A549 (cell line): ENCODE measurements around the gene RNF183. TPM values are rescaled to one million over a fixed set of nuclear protein-coding genes. Genes with fewer than 3 reads are reported as not detected.
A peak's percentile ranks its signal among the peaks of the same experiment; 100 is the strongest.

Experiments used
- ATAC-seq, 2 experiments: fragments of 200-7000 bp in 1 of 2; fragments of >200 bp in 1 of 2; cut with Nextera tagmentation in 1 of 2; cut with Tn5 transposase in 1 of 2; 3 replicates each; pipeline versions ENCODE4 v1.8.0 to v1.9.1; 2018 to 2020; ENCODE audit warnings: mild to moderate bottlenecking in 1 of 2, moderate library complexity in 1 of 2
- CTCF ChIA-PET: fragments of 300-600 bp; sonication (Branson Sonifier 250); formaldehyde crosslinking; extraction: SDS; loops from one replicate; lab custom pipeline; 2021; ENCODE audit warnings: antibody characterized with exemption, inconsistent platforms; lab: Yijun Ruan, JAX
- POLR2A ChIA-PET: fragments of 350-600 bp; formaldehyde crosslinking; extraction: SDS; loops from one replicate; lab custom pipeline; 2021; ENCODE audit warnings: antibody characterized with exemption, inconsistent platforms; lab: Yijun Ruan, JAX
- DNase-seq, 2 experiments: peaks; one replicate each; pipeline versions ENCODE4 v3.0.0 to v3.0.0-alpha.2; 2011 to 2016; ENCODE audit warnings: low read depth in 1 of 2, low spot score in 1 of 2
- FAIRE-seq: peaks from 2 replicates; lab custom pipeline; 2011; peaks lifted over from hg19 to GRCh38; lab: Jason Lieb, UNC
- H3K27ac ChIP-seq, 2 experiments: fragments of >200 bp; sonication (Bioruptor Twin); formaldehyde crosslinking; 3 replicates each; pipeline ENCODE4 v1.5.1; 2016 to 2017
- H3K4me1 ChIP-seq: fragments of >200 bp; sonication (Bioruptor Twin); formaldehyde crosslinking; 3 replicates; pipeline ENCODE4 v1.6.1; 2016
- H3K4me2 ChIP-seq: fragments of >200 bp; sonication (Bioruptor Twin); formaldehyde crosslinking; 3 replicates; pipeline ENCODE4 v1.6.1; 2016
- H3K4me3 ChIP-seq: fragments of >200 bp; sonication (Bioruptor Twin); formaldehyde crosslinking; 3 replicates; pipeline ENCODE4 v1.5.1; 2016
- H3K9me3 ChIP-seq: fragments of >200 bp; sonication (Bioruptor Twin); formaldehyde crosslinking; 3 replicates; pipeline ENCODE4 v1.6.1; 2016
- CBX2 ChIP-seq: fragments of 200-600 bp; sonication (generic); IDR thresholded peaks from 2 replicates; pipeline ENCODE4 v1.6.1; 2016; ENCODE audit warnings: low read depth, mild to moderate bottlenecking, borderline replicate concordance
- EHF ChIP-seq: fragments of 250-450 bp; sonication (Bioruptor Pico); IDR thresholded peaks from 2 replicates; pipeline ENCODE4 v1.5.0; 2020; ENCODE audit warnings: mild to moderate bottlenecking
- EP300 ChIP-seq, 2 experiments: fragments of >200 bp; sonication (Bioruptor Twin); formaldehyde crosslinking; IDR thresholded peaks; 2 replicates in 1 of 2; 3 replicates in 1 of 2; pipeline ENCODE4 v1.6.1; 2016 to 2017
- FOSB ChIP-seq: fragments of 250-450 bp; sonication (Bioruptor Pico); IDR thresholded peaks from 2 replicates; pipeline ENCODE4 v1.5.0; 2020; ENCODE audit warnings: mild to moderate bottlenecking, moderate library complexity
- GATA3 ChIP-seq: IDR thresholded peaks from 2 replicates; pipeline ENCODE4 v1.6.1; 2012; ENCODE audit warnings: borderline replicate concordance
- HEYL ChIP-seq: fragments of 250-450 bp; sonication (Bioruptor Pico); IDR thresholded peaks from 2 replicates; pipeline ENCODE4 v1.8.0; 2021; ENCODE audit warnings: mild to moderate bottlenecking, moderate library complexity
- JUN ChIP-seq, 2 experiments: fragments of >200 bp; sonication (Bioruptor Twin); formaldehyde crosslinking; IDR thresholded peaks; 2 replicates in 1 of 2; 3 replicates in 1 of 2; pipeline ENCODE4 v1.6.1; 2016 to 2017
- KDM1A ChIP-seq: fragments of 200-600 bp; sonication (generic); IDR thresholded peaks from 2 replicates; pipeline ENCODE4 v1.6.1; 2016; ENCODE audit warnings: low read depth, mild to moderate bottlenecking
- KDM5A ChIP-seq: fragments of 200-600 bp; sonication (generic); IDR thresholded peaks from 2 replicates; pipeline ENCODE4 v1.6.1; 2016; ENCODE audit warnings: antibody characterized with exemption, mild to moderate bottlenecking
- NFE2L2 ChIP-seq: fragments of 150-350 bp; conservative IDR thresholded peaks from 2 replicates; pipeline ENCODE4 v1.6.1; 2014; ENCODE audit warnings: low read length
- POLR2A ChIP-seq: IDR thresholded peaks from 2 replicates; pipeline ENCODE4 v1.6.1; 2012; ENCODE audit warnings: mild to moderate bottlenecking, low read length
- POLR2AphosphoS2 ChIP-seq: conservative IDR thresholded peaks from 2 replicates; pipeline ENCODE4 v1.6.1; 2012; ENCODE audit warnings: low read length, improper control_type of control experiment, inconsistent platforms
- RAD21 ChIP-seq, 2 experiments: fragments of >200 bp in 1 of 2; sonication (Bioruptor Twin) in 1 of 2; formaldehyde crosslinking in 1 of 2; IDR thresholded peaks in 1 of 2; conservative IDR thresholded peaks in 1 of 2; 2 replicates in 1 of 2; 3 replicates in 1 of 2; pipeline ENCODE4 v1.6.1; 2012 to 2018; ENCODE audit warnings: inconsistent platforms in 1 of 2
- RFX5 ChIP-seq: fragments of 450-650 bp; IDR thresholded peaks from 2 replicates; pipeline ENCODE4 v1.7.1; 2014; ENCODE audit warnings: antibody characterized with exemption, mild to moderate bottlenecking, moderate library complexity
- SMC3 ChIP-seq: fragments of >200 bp; sonication (Bioruptor Twin); formaldehyde crosslinking; IDR thresholded peaks from 3 replicates; pipeline ENCODE4 v1.6.1; 2018; ENCODE audit warnings: inconsistent platforms
- TP53 ChIP-seq: fragments of 250-450 bp; sonication (Bioruptor Pico); IDR thresholded peaks from 2 replicates; pipeline ENCODE4 v1.5.0; 2021; ENCODE audit warnings: mild to moderate bottlenecking, moderate library complexity
- ZC3H11A ChIP-seq: fragments of 450-650 bp; IDR thresholded peaks from 2 replicates; pipeline ENCODE4 v1.6.1; 2014; ENCODE audit warnings: antibody characterized with exemption, mild to moderate bottlenecking
- WGBS: methylation state at CpG from one replicate; pipeline ENCODE4 v1.1.6; 2017; ENCODE audit errors: missing lambda C conversion rate; 5-methylcytosine and 5-hydroxymethylcytosine counted together
- polyA plus RNA-seq, 4 experiments: library from polyadenylated mRNA; depleted of rRNA in 3 of 4; stranded (reverse); fragments of >200 nt; fragmentation: RNase III in 1 of 4; extraction: RNeasy Plus Mini Kit Qiagen cat#74134 plus additional on column Dnase treatment in 1 of 4; gene quantifications; 2 replicates in 3 of 4; 3 replicates in 1 of 4; pipeline ENCODE4 v1.2.3, GENCODE V29; 2011 to 2017
- TF ChIP-seq, protein P1 (sequence below): IDR thresholded peaks from 2 replicates; pipeline ENCODE4 v1.6.1; 2012
- TF ChIP-seq, protein P2 (sequence below): fragments of 200-600 bp; sonication (generic); IDR thresholded peaks from 2 replicates; pipeline ENCODE4 v1.6.1; 2016; ENCODE audit warnings: antibody characterized with exemption, mild to moderate bottlenecking, moderate library complexity
- TF ChIP-seq, protein P3 (sequence below): fragments of 250-450 bp; sonication (Bioruptor Pico); IDR thresholded peaks from 2 replicates; pipeline ENCODE4 v1.5.0; 2021; ENCODE audit warnings: mild to moderate bottlenecking, moderate library complexity, borderline replicate concordance

Gene RNF183
- polyA plus RNA-seq, 2 of the 4 experiments (the other 2 are of a cell fraction) = 0.13 TPM; not detected in 1

DNA sequence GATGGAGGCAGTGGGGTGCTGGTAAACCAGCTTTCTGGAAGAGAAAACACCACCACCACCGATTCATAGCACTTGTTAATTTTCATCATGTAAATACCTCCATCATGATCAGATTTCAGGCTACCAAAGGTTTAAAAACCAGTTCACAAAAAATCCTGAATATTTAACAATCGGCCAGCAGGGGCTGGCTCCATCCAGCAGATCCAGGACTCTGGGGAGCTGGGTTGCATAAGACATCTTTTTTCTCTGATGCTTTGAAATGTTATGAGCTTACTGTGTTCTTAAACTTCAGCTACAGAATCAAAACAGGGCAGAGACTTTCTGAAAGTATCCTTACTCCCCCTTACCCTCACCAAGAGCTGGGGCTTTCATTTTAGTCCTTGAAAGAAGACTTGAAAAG is 14.6 kb upstream of the RNF183 start:
- Histone ChIP-seq H3K4me2 (no peak overlapping the region), H3K4me1 (no peaks in the 10 kb centered on the region), H3K27ac (no peak overlapping the region), H3K9me3 (no peaks in the 10 kb centered on the region), H3K4me3 (no peak overlapping the region)
- 20% methylated on average over 2 of the region's 2 CpGs for WGBS
- DNase-seq (no peak), ATAC-seq (peak; percentile 50 to 61; a peak in 3 of 6 replicates), FAIRE-seq (no peak)
- ChIA-PET POLR2A (no interaction called here), CTCF (interaction anchor here (0.8 to 4.3 kb wide), 9 partner anchors 10 to 341 kb away, joined by 3 to 13 read pairs (median 5); partner anchors contain the start of genes ALAD, CDC26, PRPF4 and WDR31)
- TF ChIP-seq, protein P1, sequence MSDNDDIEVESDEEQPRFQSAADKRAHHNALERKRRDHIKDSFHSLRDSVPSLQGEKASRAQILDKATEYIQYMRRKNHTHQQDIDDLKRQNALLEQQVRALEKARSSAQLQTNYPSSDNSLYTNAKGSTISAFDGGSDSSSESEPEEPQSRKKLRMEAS = no peak
- TF ChIP-seq TP53 (CRISPR knock-in tag) = no peak
- TF ChIP-seq RFX5 = no peak
- TF ChIP-seq, protein P2, sequence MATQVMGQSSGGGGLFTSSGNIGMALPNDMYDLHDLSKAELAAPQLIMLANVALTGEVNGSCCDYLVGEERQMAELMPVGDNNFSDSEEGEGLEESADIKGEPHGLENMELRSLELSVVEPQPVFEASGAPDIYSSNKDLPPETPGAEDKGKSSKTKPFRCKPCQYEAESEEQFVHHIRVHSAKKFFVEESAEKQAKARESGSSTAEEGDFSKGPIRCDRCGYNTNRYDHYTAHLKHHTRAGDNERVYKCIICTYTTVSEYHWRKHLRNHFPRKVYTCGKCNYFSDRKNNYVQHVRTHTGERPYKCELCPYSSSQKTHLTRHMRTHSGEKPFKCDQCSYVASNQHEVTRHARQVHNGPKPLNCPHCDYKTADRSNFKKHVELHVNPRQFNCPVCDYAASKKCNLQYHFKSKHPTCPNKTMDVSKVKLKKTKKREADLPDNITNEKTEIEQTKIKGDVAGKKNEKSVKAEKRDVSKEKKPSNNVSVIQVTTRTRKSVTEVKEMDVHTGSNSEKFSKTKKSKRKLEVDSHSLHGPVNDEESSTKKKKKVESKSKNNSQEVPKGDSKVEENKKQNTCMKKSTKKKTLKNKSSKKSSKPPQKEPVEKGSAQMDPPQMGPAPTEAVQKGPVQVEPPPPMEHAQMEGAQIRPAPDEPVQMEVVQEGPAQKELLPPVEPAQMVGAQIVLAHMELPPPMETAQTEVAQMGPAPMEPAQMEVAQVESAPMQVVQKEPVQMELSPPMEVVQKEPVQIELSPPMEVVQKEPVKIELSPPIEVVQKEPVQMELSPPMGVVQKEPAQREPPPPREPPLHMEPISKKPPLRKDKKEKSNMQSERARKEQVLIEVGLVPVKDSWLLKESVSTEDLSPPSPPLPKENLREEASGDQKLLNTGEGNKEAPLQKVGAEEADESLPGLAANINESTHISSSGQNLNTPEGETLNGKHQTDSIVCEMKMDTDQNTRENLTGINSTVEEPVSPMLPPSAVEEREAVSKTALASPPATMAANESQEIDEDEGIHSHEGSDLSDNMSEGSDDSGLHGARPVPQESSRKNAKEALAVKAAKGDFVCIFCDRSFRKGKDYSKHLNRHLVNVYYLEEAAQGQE = no peak
- no peak for TF ChIP-seq FOSB (CRISPR knock-in tag)
- TF ChIP-seq POLR2AphosphoS2 = no peak

DNA sequence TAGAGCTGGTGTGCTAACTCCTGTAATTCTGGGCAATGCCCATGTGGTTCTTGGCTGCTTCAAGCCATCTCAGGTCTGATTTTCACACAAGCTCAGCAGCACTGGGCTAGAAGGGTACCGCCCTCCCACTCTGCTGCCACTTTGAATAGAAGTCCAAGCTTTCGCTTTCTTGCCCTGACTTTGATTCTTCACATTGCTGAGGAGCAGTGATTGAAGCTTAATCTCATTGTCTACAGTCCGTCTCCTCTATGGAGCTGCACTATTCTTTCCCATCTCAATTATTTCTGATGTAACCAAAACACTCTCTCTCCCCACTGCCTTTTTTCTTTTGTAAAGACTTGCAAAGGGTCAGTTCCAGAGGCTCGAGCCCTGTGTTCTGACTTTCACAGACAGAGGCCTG is 12.9 kb upstream of the RNF183 start:
- 87% methylated on average over 4 of the region's 4 CpGs for WGBS
- DNase-seq (no peak), ATAC-seq (no peak), FAIRE-seq (no peak)
- no peak for TF ChIP-seq JUN (IDR thresholded peaks at IDR 0.05)
- no peak for TF ChIP-seq HEYL (CRISPR knock-in tag)
- TF ChIP-seq RAD21 (conservative IDR thresholded peaks at IDR 0.05 in 1 of 2, IDR thresholded peaks at IDR 0.05 in 1 of 2) = no peak
- TF ChIP-seq RFX5 = no peak
- no peak for TF ChIP-seq EP300 (IDR thresholded peaks at IDR 0.05)
- no peak for TF ChIP-seq FOSB (CRISPR knock-in tag)
- no peak for TF ChIP-seq POLR2A
- no peak for TF ChIP-seq NFE2L2
- no peak for TF ChIP-seq EHF (CRISPR knock-in tag)
- no peak for TF ChIP-seq KDM1A
- TF ChIP-seq CBX2 = no peak
- TF ChIP-seq SMC3 = no peak
- TF ChIP-seq POLR2AphosphoS2 = no peak
- H3K4me2 ChIP-seq = no peak overlapping the region
- ChIA-PET CTCF (interaction anchor here (0.6 to 2.7 kb wide), 6 partner anchors 12 to 616 kb away, joined by 3 to 10 read pairs (median 3); partner anchors contain the start of gene ALAD), POLR2A (no interaction called here)
- no peak overlapping the region for H3K4me3 ChIP-seq
- no peak overlapping the region for H3K27ac ChIP-seq
- H3K9me3 ChIP-seq = no peaks in the 10 kb centered on the region
- H3K4me1 ChIP-seq = no peaks in the 10 kb centered on the region

DNA sequence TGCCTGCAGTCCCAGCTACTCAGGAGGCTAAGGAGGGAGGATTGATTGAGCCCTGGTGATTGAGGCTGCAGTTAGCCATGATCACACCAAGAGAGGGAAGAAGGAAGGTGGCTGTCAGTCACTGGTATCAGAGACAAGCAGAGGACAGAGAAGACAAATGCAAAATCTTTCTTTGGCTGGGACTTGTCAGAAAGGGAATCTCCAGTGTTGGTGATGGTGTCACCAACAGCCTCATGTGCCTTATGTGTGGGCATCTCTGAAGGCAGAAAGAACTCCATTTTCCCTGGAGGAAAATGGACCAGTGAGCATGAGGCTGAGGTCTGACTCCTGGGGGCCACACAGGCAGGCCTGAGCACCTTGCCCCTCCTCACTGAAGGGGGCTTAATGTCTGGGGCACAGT is 12.1 kb upstream of the RNF183 start:
- no peak for DNase-seq
- ATAC-seq = no peak
- Histone ChIP-seq H3K4me2 (no peak overlapping the region), H3K4me3 (no peak overlapping the region), H3K4me1 (no peaks in the 10 kb centered on the region), H3K9me3 (no peaks in the 10 kb centered on the region), H3K27ac (no peak overlapping the region)
- CTCF ChIA-PET = interaction anchor here (0.7 to 2.7 kb wide), 2 partner anchors 13 to 615 kb away, joined by 4 to 10 read pairs; no protein-coding TSS in a partner anchor
- no peak for FAIRE-seq
- TF ChIP-seq RFX5 (no peak), KDM5A (no peak), GATA3 (no peak), ZC3H11A (no peak), NFE2L2 (no peak)
- TF ChIP-seq, protein P3, sequence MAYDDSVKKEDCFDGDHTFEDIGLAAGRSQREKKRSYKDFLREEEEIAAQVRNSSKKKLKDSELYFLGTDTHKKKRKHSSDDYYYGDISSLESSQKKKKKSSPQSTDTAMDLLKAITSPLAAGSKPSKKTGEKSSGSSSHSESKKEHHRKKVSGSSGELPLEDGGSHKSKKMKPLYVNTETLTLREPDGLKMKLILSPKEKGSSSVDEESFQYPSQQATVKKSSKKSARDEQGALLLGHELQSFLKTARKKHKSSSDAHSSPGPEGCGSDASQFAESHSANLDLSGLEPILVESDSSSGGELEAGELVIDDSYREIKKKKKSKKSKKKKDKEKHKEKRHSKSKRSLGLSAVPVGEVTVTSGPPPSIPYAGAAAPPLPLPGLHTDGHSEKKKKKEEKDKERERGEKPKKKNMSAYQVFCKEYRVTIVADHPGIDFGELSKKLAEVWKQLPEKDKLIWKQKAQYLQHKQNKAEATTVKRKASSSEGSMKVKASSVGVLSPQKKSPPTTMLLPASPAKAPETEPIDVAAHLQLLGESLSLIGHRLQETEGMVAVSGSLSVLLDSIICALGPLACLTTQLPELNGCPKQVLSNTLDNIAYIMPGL (CRISPR knock-in tag) = no peak
- POLR2A ChIA-PET = no interaction called here
